H9 (cell line): ENCODE results near the gene OR14K1. TPM values are rescaled to one million over a fixed set of nuclear protein-coding genes. Genes with fewer than 3 reads are reported as not detected.
"Not testable (repeated sequence)": the region's sequence is repeated elsewhere in the genome, so short reads cannot be mapped to it uniquely, and the experiment has no call there.

Experiments
- DNase-seq: peaks from one replicate; pipeline ENCODE4 v3.0.0-alpha.2; 2017
- H2AFZ ChIP-seq: one replicate; pipeline ENCODE4 v1.6.1; 2013; ENCODE audit warnings: mild to moderate bottlenecking, low read length, control low read depth, moderate library complexity
- H2AK5ac ChIP-seq: 2 replicates; pipeline ENCODE4 v1.6.1; 2013; ENCODE audit warnings: low read length, control low read depth, mixed read lengths; ENCODE audit not compliant: insufficient read length
- H2BK120ac ChIP-seq: one replicate; pipeline ENCODE4 v1.6.1; 2013; ENCODE audit warnings: low read depth, mild to moderate bottlenecking, low read length, control low read depth, inconsistent platforms; ENCODE audit not compliant: poor library complexity, severe bottlenecking
- H2BK12ac ChIP-seq: 2 replicates; pipeline ENCODE4 v1.6.1; 2013; ENCODE audit warnings: low read length, control low read depth, mixed read lengths, low read depth; ENCODE audit not compliant: insufficient read length
- H2BK15ac ChIP-seq: 2 replicates; pipeline ENCODE4 v1.6.1; 2013; ENCODE audit warnings: low read depth, low read length, control low read depth
- H2BK20ac ChIP-seq: one replicate; pipeline ENCODE4 v1.6.1; 2013; ENCODE audit warnings: low read depth, mild to moderate bottlenecking, low read length, control low read depth, inconsistent platforms; ENCODE audit not compliant: poor library complexity, severe bottlenecking
- H2BK5ac ChIP-seq: 2 replicates; pipeline ENCODE4 v1.6.1; 2013; ENCODE audit warnings: low read length, control low read depth, mixed read lengths; ENCODE audit not compliant: insufficient read length
- H3K14ac ChIP-seq: 2 replicates; pipeline ENCODE4 v1.6.1; 2013; ENCODE audit warnings: low read length, control low read depth; ENCODE audit not compliant: insufficient read depth
- H3K18ac ChIP-seq: 2 replicates; pipeline ENCODE4 v1.6.1; 2013; ENCODE audit warnings: low read depth, mild to moderate bottlenecking, mixed read lengths, low read length, control low read depth; ENCODE audit not compliant: insufficient read length
- H3K23ac ChIP-seq: 2 replicates; pipeline ENCODE4 v1.6.1; 2013; ENCODE audit warnings: low read length, control low read depth, mixed read lengths, low read depth; ENCODE audit not compliant: insufficient read length
- H3K23me2 ChIP-seq: 2 replicates; pipeline ENCODE4 v1.6.1; 2013; ENCODE audit warnings: low read depth, mild to moderate bottlenecking, mixed read lengths, low read length, control low read depth; ENCODE audit not compliant: insufficient read length, poor library complexity, severe bottlenecking
- H3K27ac ChIP-seq: 2 replicates; pipeline ENCODE4 v1.5.1; 2013; ENCODE audit warnings: low read length, control low read depth, mixed read lengths, low read depth; ENCODE audit not compliant: insufficient read length
- H3K27me3 ChIP-seq: 2 replicates; pipeline ENCODE4 v1.6.1; 2013; ENCODE audit warnings: low read length, control low read depth, inconsistent platforms; ENCODE audit not compliant: insufficient read depth
- H3K4ac ChIP-seq: 2 replicates; pipeline ENCODE4 v1.6.1; 2013; ENCODE audit warnings: low read depth, mild to moderate bottlenecking, control low read depth, inconsistent platforms, low read length, moderate library complexity
- H3K4me1 ChIP-seq: 2 replicates; pipeline ENCODE4 v1.6.1; 2013; ENCODE audit warnings: low read length, control low read depth, inconsistent platforms; ENCODE audit not compliant: insufficient read depth
- H3K4me2 ChIP-seq: 2 replicates; pipeline ENCODE4 v1.6.1; 2013; ENCODE audit warnings: low read length, control low read depth, mixed read lengths; ENCODE audit not compliant: insufficient read length, insufficient read depth
- H3K56ac ChIP-seq: 2 replicates; pipeline ENCODE4 v1.6.1; 2013; ENCODE audit warnings: low read depth, mild to moderate bottlenecking, mixed read lengths, low read length, control low read depth; ENCODE audit not compliant: insufficient read length
- H3K79me1 ChIP-seq: 2 replicates; pipeline ENCODE4 v1.6.1; 2013; ENCODE audit warnings: low read depth, mild to moderate bottlenecking, moderate library complexity, low read length, control low read depth, inconsistent platforms; ENCODE audit not compliant: insufficient read depth, poor library complexity, severe bottlenecking
- H3K79me2 ChIP-seq: 2 replicates; pipeline ENCODE4 v1.6.1; 2013; ENCODE audit warnings: low read length, control low read depth, inconsistent platforms; ENCODE audit not compliant: insufficient read depth
- H3K9ac ChIP-seq: 2 replicates; pipeline ENCODE4 v1.6.1; 2013; ENCODE audit warnings: low read length, control low read depth, mixed read lengths; ENCODE audit not compliant: insufficient read length; ENCODE audit errors: extremely low read depth
- H3K9me3 ChIP-seq: one replicate; pipeline ENCODE4 v1.6.1; 2013; ENCODE audit warnings: low read depth, low read length, inconsistent platforms; ENCODE audit not compliant: control insufficient read depth
- H3T11ph ChIP-seq: one replicate; pipeline ENCODE4 v1.6.1; 2013; ENCODE audit warnings: mild to moderate bottlenecking, low read length, control low read depth, inconsistent platforms
- H4K20me1 ChIP-seq: one replicate; pipeline ENCODE4 v1.6.1; 2013; ENCODE audit not compliant: control insufficient read depth, insufficient read length, insufficient read depth
- H4K5ac ChIP-seq: 2 replicates; pipeline ENCODE4 v1.6.1; 2013; ENCODE audit warnings: low read depth, mild to moderate bottlenecking, mixed read lengths, low read length, control low read depth; ENCODE audit not compliant: insufficient read length
- H4K8ac ChIP-seq: replicated peaks from 2 replicates; pipeline ENCODE4 v1.6.1; 2013; ENCODE audit warnings: low read length, control low read depth, mixed read lengths, low read depth; ENCODE audit not compliant: insufficient read length
- H4K91ac ChIP-seq: 2 replicates; pipeline ENCODE4 v1.6.1; 2013; ENCODE audit warnings: low read depth, mild to moderate bottlenecking, moderate library complexity, mixed read lengths, low read length, control low read depth; ENCODE audit not compliant: insufficient read length
- H3K27ac Mint-ChIP-seq, 3 experiments: 2 replicates in 2 of 3; 3 replicates in 1 of 3; pipeline ENCODE4 v1.8.0; 2020 to 2021; ENCODE audit warnings: mixed read lengths in 3 of 3, mild to moderate bottlenecking in 1 of 3, moderate library complexity in 1 of 3
- H3K27me3 Mint-ChIP-seq: 2 replicates; pipeline ENCODE4 v1.8.0; 2021; ENCODE audit warnings: low read depth, mild to moderate bottlenecking, moderate library complexity, mixed read lengths
- H3K36me3 Mint-ChIP-seq, 3 experiments: 2 replicates in 2 of 3; 3 replicates in 1 of 3; pipeline ENCODE4 v1.8.0; 2020 to 2021; ENCODE audit warnings: low read depth in 3 of 3, mixed read lengths in 3 of 3; ENCODE audit not compliant: insufficient read depth in 1 of 3
- H3K4me1 Mint-ChIP-seq, 2 experiments: 2 replicates each; pipeline ENCODE4 v1.8.0; 2020; ENCODE audit warnings: mixed read lengths in 2 of 2
- H3K4me3 Mint-ChIP-seq, 2 experiments: 2 replicates in 1 of 2; 3 replicates in 1 of 2; pipeline ENCODE4 v1.8.0; 2020 to 2021; ENCODE audit warnings: mild to moderate bottlenecking in 2 of 2, mixed read lengths in 2 of 2, moderate library complexity in 1 of 2
- H3K9me3 Mint-ChIP-seq, 2 experiments: 2 replicates in 1 of 2; 3 replicates in 1 of 2; pipeline ENCODE4 v1.8.0; 2020; ENCODE audit warnings: mild to moderate bottlenecking in 2 of 2, mixed read lengths in 2 of 2, moderate library complexity in 1 of 2
- WGBS: extraction: QIAGEN DNeasy Blood & Tissue Kit; methylation state at CpG from one replicate; pipeline ENCODE4 v1.1.7; 2013; ENCODE audit warnings: missing lambda C conversion rate, low lambda C conversion rate, mixed read lengths; ENCODE audit not compliant: insufficient read length; ENCODE audit errors: extremely low coverage; 5-methylcytosine and 5-hydroxymethylcytosine counted together
- total RNA-seq: library from RNA; stranded (reverse); gene quantifications from 2 replicates; pipeline ENCODE4 v1.2.1, GENCODE V29; 2021
- TF ChIP-seq, protein P1 (sequence below): fragments of 200-600 bp; sonication (generic); conservative IDR thresholded peaks from 3 replicates; pipeline ENCODE4 v1.8.0; 2021; ENCODE audit warnings: antibody characterized with exemption, mild to moderate bottlenecking

OR14K1 gene
- total RNA-seq, 1 experiment from 2014 or later = not detected

GRCh38 chr1:247701338-247701737 is 37.1 kb upstream of the OR14K1 start:
- Histone ChIP-seq H3K9me3 (peaks cover 5% of the 10 kb centered on the region), H3K79me2 (no peaks in the 10 kb centered on the region), H4K91ac (no peak overlapping the region), H4K5ac (no peak overlapping the region), H3K56ac (no peak overlapping the region), H4K8ac (no peak overlapping the region), H2BK15ac (no peak overlapping the region), H2BK120ac (no peak overlapping the region), H3K4ac (no peak overlapping the region), H2BK20ac (no peak overlapping the region), H2BK5ac (no peak overlapping the region), H3K23me2 (no peaks in the 10 kb centered on the region), H2AFZ (no peak overlapping the region), H2BK12ac (no peak overlapping the region), H2AK5ac (no peak overlapping the region), H3K9ac (no peak overlapping the region), H3K23ac (no peak overlapping the region), H3K4me2 (no peak overlapping the region), H3K4me1 (no peaks in the 10 kb centered on the region), H3K79me1 (no peaks in the 10 kb centered on the region), H3K27me3 (no peaks in the 10 kb centered on the region), H3K14ac (no peak overlapping the region), H3K27ac (no peak overlapping the region), H3T11ph (no peak overlapping the region), H4K20me1 (no peaks in the 10 kb centered on the region), H3K18ac (no peak overlapping the region)
- Mint-ChIP-seq H3K27ac (no peak overlapping the region), H3K27me3 (no peaks in the 10 kb centered on the region; the same call in 1 of the 2 replicates), H3K36me3 (peaks cover 0 to 3% (median 2%) of the 10 kb centered on the region in 3 experiments; a peak in 3 of 7 replicates), H3K4me1 (no peaks in the 10 kb centered on the region), H3K4me3 (no peak overlapping the region), H3K9me3 (peaks cover 42 to 55% of the 10 kb centered on the region in 2 experiments)
- WGBS = no CpG with 5 or more reads among the region's 1 CpG
- no peak for DNase-seq
- TF ChIP-seq, protein P1, sequence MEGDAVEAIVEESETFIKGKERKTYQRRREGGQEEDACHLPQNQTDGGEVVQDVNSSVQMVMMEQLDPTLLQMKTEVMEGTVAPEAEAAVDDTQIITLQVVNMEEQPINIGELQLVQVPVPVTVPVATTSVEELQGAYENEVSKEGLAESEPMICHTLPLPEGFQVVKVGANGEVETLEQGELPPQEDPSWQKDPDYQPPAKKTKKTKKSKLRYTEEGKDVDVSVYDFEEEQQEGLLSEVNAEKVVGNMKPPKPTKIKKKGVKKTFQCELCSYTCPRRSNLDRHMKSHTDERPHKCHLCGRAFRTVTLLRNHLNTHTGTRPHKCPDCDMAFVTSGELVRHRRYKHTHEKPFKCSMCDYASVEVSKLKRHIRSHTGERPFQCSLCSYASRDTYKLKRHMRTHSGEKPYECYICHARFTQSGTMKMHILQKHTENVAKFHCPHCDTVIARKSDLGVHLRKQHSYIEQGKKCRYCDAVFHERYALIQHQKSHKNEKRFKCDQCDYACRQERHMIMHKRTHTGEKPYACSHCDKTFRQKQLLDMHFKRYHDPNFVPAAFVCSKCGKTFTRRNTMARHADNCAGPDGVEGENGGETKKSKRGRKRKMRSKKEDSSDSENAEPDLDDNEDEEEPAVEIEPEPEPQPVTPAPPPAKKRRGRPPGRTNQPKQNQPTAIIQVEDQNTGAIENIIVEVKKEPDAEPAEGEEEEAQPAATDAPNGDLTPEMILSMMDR = no peak

DNA sequence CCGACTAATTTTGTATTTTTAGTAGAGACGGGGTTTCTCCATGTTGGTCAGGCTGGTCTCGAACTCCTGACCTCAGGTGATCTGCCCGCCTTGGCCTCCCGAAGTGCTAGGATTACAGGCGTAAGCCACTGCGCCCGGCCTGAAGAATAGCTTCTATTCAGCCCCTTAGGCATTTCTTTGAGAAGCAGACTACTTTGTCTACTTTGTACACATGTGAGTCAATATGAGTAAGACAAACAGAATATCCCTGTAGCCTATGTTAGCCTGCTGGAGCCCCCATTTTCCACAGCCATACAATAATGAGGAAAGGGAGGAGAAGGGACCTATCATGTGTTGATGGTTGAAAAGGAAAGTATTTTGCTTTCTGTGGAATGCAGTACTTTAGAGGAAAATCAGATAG is 27.7 kb upstream of the OR14K1 start:
- H4K8ac ChIP-seq, H3K79me2 ChIP-seq, H3K79me1 ChIP-seq, H3K27me3 Mint-ChIP-seq, H2AK5ac ChIP-seq, H2AFZ ChIP-seq, H2BK12ac ChIP-seq, H3K4ac ChIP-seq, H2BK120ac ChIP-seq, H3K4me1 Mint-ChIP-seq, H3K9ac ChIP-seq, H3K9me3 ChIP-seq, H3K56ac ChIP-seq, H3K4me2 ChIP-seq, H3K27ac ChIP-seq, H3K23me2 ChIP-seq, H3K23ac ChIP-seq, H3K27ac Mint-ChIP-seq, H3K27me3 ChIP-seq, H2BK20ac ChIP-seq, H3K14ac ChIP-seq, H4K20me1 ChIP-seq, H3T11ph ChIP-seq, H2BK5ac ChIP-seq, H3K18ac ChIP-seq, H4K5ac ChIP-seq, H3K4me3 Mint-ChIP-seq, H4K91ac ChIP-seq, H3K4me1 ChIP-seq, H2BK15ac ChIP-seq, DNase-seq: not testable (repeated sequence)
- no CpG with 5 or more reads among the region's 8 CpGs for WGBS
- Mint-ChIP-seq H3K36me3 (peaks cover 0 to 13% (median 2%) of the 10 kb centered on the region in 3 experiments; a peak in 3 of 7 replicates), H3K9me3 (peaks cover 49 to 56% of the 10 kb centered on the region in 2 experiments)
